H7 (cell line): ENCODE data around the gene KLF3. TPM values are rescaled to one million over a fixed set of nuclear protein-coding genes. Genes with fewer than 3 reads are reported as not detected.

Source experiments
- DNase-seq: peaks from one replicate; pipeline ENCODE4 v3.0.0; 2012
- H3K27me3 ChIP-seq: 2 replicates; pipeline ENCODE4 v1.6.0; 2011; ENCODE audit warnings: mild to moderate bottlenecking, low read length; ENCODE audit not compliant: control insufficient read depth, insufficient read depth
- H3K36me3 ChIP-seq: replicated peaks from 2 replicates; pipeline ENCODE4 v1.5.1; 2011; ENCODE audit warnings: low read length; ENCODE audit not compliant: control insufficient read depth, insufficient read depth
- H3K4me3 ChIP-seq: 2 replicates; pipeline ENCODE4 v1.5.1; 2011; ENCODE audit warnings: low read depth, mild to moderate bottlenecking, control low read depth, low read length, moderate library complexity; ENCODE audit not compliant: insufficient read depth
- total RNA-seq: library from RNA; depleted of rRNA; stranded (reverse); fragments of >200 nt; shearing (Covaris generic); gene quantifications from 2 replicates; pipeline ENCODE4 v1.2.3, GENCODE V29; 2014

The KLF3 gene
- total RNA-seq, 1 experiment from 2014 or later = 8.8 TPM

DNA sequence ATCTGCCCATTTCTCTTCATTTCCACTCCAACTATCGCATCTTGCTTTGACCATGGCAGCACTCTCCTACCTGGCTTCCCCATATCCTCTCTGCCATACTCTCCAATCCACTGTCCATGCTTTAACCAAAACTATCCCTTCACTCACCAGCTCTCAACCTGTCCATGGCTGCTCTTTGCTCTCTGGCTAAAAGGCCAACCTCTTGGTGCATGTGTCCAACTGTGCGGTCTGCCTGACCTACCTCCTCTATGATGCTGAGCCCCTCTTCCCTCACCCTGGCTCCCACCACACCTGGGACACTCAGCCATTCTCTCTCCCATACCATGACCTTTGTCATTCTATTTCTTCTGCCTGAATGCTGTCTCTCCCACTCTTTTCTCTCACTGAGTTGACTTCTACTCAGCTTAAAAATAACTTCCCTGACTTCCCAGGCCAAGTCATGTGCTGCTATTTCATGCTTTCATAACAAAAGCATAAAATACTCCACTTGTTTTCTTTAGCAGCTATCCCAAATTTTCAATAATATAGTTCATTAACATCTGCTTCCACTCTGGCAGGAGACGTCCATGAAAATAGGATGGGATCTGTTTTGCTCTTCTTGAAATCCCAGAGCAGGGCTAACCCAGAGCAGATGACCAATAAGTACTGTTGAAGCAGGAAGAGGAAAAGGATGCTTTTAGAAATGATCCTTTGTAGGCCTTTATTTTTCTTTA, 29.8 kb upstream of the KLF3 start:
- Histone ChIP-seq H3K36me3 (no peaks in the 10 kb centered on the region), H3K27me3 (no peaks in the 10 kb centered on the region), H3K4me3 (no peak overlapping the region)
- no peak for DNase-seq

GRCh38 chr4:38639242-38639641, 24.8 kb upstream of the KLF3 start:
- Histone ChIP-seq H3K36me3 (no peaks in the 10 kb centered on the region), H3K27me3 (no peaks in the 10 kb centered on the region), H3K4me3 (no peak overlapping the region)
- no peak for DNase-seq

GRCh38 chr4:38641811-38642210, 22.2 kb upstream of the KLF3 start:
- Histone ChIP-seq H3K4me3 (no peak overlapping the region), H3K27me3 (no peaks in the 10 kb centered on the region), H3K36me3 (no peaks in the 10 kb centered on the region)
- DNase-seq = no peak

DNA sequence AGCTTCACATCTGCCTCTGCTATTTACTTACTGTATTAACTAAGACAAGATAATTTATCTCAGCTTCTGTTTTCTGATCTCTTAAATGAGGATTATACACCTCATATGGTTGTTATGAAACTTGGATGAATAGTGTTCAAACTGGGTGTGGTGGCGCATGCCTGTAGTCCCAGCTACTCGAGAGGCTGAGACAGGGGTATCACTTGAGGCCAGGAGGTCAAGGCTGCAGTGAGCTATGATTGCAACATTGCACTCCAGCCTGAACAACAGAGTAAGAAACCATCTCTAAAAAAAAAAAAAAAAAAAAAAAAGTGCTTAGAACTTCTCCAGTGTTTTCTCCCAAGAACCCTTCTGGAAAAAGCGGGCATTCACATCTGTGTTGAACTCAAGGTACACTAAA, 19.8 kb upstream of the KLF3 start:
- H3K4me3 ChIP-seq = no peak overlapping the region
- no peaks in the 10 kb centered on the region for H3K36me3 ChIP-seq
- no peaks in the 10 kb centered on the region for H3K27me3 ChIP-seq
- DNase-seq = no peak

- Histone ChIP-seq H3K27me3 (no peaks in the 10 kb centered on the region), H3K4me3 (no peak overlapping the region), H3K36me3 (no peaks in the 10 kb centered on the region)
- DNase-seq = no peak
These were observed 16.7 kb upstream of the KLF3 start for GRCh38 chr4:38647101-38647819.

GRCh38 chr4:38650133-38650532, 13.9 kb upstream of the KLF3 start:
- no peak for DNase-seq

DNA sequence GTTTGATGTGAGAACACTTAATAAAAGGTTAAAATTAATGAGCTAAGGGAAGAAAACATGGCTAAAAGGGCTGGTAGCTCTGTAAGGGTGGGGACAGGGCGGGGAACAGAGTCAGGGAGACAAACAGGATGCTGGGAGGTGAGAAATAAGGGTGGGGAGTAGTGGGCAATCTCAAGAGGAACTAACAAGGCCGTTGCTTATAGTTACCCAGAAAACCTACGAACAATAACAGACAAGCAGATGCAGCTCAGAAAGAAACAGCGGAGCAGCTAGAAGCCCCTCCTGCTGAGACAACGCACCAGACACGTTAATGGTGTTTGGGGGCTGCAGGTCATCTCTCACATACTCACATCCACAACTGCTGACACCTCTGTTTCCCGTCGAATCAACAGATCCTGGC, 9.7 kb upstream of the KLF3 start:
- no peak overlapping the region for H3K4me3 ChIP-seq
- H3K27me3 ChIP-seq = no peaks in the 10 kb centered on the region
- DNase-seq = no peak
- H3K36me3 ChIP-seq = no peaks in the 10 kb centered on the region

More at GRCh38 chr4:38650133-38650532, 13.9 kb upstream of the KLF3 start:
- Histone ChIP-seq H3K4me3 (no peak overlapping the region), H3K27me3 (no peaks in the 10 kb centered on the region), H3K36me3 (no peaks in the 10 kb centered on the region)

DNA sequence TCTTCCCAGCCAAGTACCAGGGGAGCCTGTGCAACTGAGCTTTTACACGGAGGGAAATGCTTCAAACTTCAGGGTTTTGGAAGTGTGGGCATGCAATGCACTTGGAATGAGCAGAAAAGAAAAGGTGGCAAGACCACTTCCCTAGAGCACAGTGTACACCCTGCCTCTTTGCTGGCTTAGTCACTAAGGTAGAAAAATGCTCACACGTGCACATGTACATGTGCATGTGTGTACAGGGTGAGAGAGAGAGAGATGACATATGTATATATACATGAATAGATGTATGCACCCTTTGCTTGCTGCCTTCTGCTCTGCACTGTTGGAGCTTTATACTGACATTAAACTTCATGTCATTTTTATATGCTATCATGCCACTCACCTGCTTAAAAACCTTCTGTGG, 7.9 kb upstream of the KLF3 start:
- no peaks in the 10 kb centered on the region for H3K27me3 ChIP-seq
- no peak for DNase-seq
- no peak overlapping the region for H3K4me3 ChIP-seq
- H3K36me3 ChIP-seq = no peaks in the 10 kb centered on the region

GRCh38 chr4:38659346-38659745, 4.7 kb upstream of the KLF3 start:
- no peak for DNase-seq
- Histone ChIP-seq H3K4me3 (no peak overlapping the region), H3K27me3 (no peaks in the 10 kb centered on the region)

GRCh38 chr4:38660838-38661237, 3.2 kb upstream of the KLF3 start:
- Histone ChIP-seq H3K27me3 (no peaks in the 10 kb centered on the region), H3K4me3 (no peak overlapping the region), H3K36me3 (no peaks in the 10 kb centered on the region)
- no peak for DNase-seq

More at GRCh38 chr4:38659346-38659745, 4.7 kb upstream of the KLF3 start:
- no peaks in the 10 kb centered on the region for H3K36me3 ChIP-seq

DNA sequence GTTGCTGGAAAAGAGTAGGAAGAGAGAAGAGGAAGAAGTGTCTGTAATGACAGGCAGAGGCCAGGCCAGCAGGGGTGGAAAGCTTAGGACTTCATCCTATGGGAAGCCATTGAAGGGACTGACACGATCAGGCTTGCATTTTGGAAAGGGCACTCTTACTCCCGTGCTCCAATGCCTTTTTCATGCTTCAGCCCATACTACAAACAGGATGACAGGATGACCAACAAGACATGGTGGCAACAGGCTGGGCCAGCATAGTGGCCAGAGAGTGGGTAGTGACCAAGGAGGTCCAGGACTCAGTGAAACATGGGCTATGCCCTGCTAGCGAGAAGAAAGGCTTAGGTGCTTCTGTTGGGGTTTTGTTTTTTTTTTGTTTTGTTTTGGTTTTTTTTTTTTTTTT, 2.6 kb upstream of the KLF3 start:
- H3K36me3 ChIP-seq = no peaks in the 10 kb centered on the region
- no peak overlapping the region for H3K4me3 ChIP-seq
- no peak for DNase-seq
- no peaks in the 10 kb centered on the region for H3K27me3 ChIP-seq

DNA sequence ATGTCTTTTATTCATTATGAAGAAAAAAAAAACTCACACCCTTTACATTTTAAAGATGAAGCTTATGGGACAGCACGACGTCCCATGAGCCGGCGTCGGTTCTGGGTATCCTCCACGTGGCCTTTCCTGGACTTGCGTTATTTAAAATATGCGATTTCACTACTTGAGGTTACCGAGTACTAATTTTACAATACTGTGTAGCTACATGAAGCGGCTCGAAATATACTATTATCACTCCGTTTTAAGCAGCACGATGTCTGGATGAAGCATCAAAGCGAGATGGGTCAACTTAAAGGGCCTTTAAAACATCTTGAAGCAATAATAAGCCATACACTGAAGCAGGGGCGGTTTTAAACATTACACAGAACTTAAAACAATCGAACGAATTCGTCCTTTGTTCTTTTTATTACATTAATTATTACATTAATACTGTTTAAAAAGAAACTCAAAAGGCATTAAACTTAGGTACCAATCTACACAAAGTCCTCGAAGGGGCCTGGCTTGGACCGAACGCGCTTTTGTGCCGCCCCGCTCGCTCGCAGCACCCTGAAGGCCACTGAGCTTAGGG, 1.4 kb upstream of the KLF3 start:
- DNase-seq = no peak
- no peaks in the 10 kb centered on the region for H3K27me3 ChIP-seq
- no peaks in the 10 kb centered on the region for H3K36me3 ChIP-seq
- peak overlapping the region; percentile 79 for H3K4me3 ChIP-seq

DNA sequence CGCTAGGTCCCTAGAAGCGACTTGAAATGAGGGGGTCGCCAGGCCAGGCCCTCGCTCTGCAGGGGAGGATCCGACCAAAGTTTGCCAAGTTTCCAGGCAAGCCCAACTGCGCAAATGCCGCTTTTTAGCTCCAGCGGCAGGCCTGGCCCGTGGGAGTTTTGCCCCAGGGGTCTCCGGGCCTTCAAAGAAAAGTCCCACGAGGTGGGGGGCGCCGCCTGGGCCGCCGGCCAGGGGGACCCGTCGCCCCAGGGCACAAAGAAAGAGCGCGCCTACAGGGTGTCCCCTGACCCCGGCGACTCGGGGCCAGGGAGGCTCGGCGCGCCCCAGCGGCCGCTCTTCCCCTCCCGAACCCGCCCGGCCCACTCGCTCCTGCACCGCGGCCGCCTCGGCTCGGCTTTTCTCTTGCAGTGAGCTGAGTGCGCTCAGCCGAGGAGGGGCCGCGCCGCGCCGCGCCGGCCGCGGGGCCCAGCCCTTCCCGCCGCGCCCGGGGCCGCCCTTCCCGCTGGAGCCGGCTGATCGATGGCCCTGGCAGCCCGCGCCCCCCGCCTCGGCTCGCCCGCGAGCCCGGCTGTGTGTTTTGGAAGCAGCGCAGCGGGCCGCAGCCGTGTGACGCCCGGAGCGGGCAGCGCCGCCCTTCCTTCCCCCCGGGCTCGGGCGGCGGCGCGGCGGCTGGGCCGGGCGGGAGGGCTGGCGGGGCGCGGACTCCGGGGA, 754 bp upstream of the KLF3 start:
- DNase-seq = peak; percentile 87
- Histone ChIP-seq H3K36me3 (no peaks in the 10 kb centered on the region), H3K27me3 (no peaks in the 10 kb centered on the region), H3K4me3 (peak overlapping the region; percentile 79)

DNA sequence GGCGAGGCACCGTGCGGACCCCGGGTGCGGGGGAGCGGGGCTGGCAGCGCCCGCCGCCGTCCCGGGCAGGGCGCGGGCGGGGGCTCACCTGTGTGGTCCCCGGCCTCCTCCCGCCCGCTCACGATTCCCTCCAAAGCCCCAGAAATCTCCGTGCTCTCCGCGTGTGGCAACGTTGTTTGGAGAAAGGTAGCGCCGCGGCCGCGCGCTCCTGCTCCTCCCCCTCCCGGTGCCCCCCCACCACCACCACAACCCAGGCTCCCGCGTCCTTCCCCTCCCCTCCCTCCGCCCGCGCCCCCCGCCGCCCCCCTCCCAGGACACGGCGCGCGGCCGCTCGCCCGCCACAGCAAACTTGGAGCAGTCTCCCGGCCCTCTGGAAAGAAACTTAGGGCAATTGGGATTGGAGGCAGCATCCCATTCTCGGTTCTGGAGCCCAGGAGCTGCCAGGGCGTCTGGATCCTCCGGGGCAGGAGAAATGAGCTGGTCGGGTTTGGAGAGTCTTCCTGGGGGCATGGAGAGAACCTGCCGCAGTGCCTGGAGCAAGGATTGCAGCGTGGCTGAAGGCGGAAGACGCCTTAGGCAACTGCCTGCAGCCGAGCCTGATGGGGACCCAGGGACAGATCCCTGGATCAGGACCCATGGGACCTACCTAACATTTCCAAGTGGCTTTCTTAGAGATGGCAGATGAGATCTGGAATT, 855 bp downstream of the KLF3 start:
- Histone ChIP-seq H3K36me3 (no peaks in the 10 kb centered on the region), H3K27me3 (no peaks in the 10 kb centered on the region), H3K4me3 (peak overlapping the region; percentile 79)
- DNase-seq = peak; percentile 82
